ENCODE measurements around the gene MALAT1. TPM values are rescaled to one million over a fixed set of nuclear protein-coding genes. Genes with fewer than 3 reads are reported as not detected.

The MALAT1 gene
- total RNA-seq, 1 donor from 2014 or later, result 6,549 TPM

DNA sequence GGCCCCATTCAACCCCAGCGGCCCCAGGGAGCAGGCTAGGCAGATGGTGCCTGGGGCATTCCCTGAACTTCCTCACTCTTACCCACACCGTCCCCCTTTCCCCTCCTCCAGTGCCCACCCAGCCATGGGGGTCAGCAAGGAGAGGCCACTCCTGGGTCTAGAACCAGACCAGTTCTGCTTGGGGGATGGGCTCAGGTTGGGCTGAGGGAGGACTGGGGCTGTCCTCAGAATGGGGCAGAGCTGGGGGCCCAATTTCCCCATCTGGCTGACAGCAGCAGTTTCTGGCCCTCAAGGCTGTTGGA lies 38.4 kb downstream of the MALAT1 start:
- DNase-seq (ENCODE audit: low spot score in 2 of 2), result no peak
- no peak for FAIRE-seq

DNA sequence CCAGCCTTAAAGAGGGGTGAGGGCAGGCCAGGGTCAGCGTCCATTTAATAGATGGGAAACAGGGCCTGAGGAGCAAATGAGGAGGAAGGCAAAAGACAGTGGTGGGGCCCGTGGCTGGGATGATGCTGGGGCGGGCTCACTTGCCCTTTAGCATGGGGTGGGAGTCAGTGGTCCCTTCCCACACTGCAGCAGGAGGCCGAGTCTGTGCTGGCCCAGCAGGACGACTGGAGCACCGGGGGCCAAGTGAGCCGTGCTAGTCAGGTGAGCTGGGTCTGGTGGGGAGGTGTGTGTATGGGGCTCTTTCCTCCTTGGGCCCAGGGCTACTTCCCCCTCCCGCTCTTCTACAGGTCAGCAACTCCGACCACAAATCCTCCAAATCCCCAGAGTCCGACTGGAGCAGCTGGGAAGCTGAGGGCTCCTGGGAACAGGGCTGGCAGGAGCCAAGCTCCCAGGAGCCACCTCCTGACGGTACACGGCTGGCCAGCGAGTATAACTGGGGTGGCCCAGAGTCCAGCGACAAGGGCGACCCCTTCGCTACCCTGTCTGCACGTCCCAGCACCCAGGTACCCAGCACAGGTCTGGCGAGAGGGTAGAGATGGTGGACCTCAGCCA lies 38.9 kb downstream of the MALAT1 start:
- FAIRE-seq (no peak), DNase-seq (ENCODE audit: low spot score in 2 of 2) (no peak)

GRCh38 chr11:65538232-65538914 lies 39.5 kb downstream of the MALAT1 start:
- FAIRE-seq, result no peak

GRCh38 chr11:65538915-65539743 lies 40.3 kb downstream of the MALAT1 start:
- FAIRE-seq, result no peak
- DNase-seq (ENCODE audit: low spot score in 2 of 2), result no peak

More at GRCh38 chr11:65538232-65538914, 39.5 kb downstream of the MALAT1 start:
- no peak for DNase-seq (ENCODE audit: low spot score in 2 of 2)

DNA sequence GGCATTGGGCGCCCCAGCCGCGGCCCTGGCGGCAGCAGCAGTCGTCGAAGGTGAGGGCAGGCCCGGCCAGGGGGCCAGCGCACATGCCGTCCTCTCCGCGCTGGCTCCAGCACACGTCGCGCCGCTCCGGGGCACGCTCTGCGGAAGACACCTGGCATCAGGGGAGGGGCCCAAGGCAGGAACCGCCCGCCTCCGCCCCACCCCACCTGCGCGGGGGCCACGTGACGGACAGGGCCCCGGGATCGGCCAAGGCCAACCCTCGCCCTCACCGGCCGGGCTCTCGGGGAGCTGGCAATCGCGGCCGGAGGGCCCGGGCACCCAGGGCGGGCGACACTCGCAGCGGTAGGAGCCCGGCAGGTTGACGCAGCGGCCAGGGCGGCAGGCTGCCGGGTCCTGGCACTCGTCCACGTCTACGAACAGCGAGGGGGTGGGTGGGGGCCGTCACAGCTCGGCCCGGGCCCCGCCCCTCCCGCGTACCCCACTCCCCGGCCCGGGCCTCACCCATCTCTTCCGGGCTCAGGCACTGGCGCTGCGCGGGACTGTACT lies 41.0 kb downstream of the MALAT1 start:
- FAIRE-seq (no peak), DNase-seq (ENCODE audit: low spot score in 2 of 2) (no peak)

DNA sequence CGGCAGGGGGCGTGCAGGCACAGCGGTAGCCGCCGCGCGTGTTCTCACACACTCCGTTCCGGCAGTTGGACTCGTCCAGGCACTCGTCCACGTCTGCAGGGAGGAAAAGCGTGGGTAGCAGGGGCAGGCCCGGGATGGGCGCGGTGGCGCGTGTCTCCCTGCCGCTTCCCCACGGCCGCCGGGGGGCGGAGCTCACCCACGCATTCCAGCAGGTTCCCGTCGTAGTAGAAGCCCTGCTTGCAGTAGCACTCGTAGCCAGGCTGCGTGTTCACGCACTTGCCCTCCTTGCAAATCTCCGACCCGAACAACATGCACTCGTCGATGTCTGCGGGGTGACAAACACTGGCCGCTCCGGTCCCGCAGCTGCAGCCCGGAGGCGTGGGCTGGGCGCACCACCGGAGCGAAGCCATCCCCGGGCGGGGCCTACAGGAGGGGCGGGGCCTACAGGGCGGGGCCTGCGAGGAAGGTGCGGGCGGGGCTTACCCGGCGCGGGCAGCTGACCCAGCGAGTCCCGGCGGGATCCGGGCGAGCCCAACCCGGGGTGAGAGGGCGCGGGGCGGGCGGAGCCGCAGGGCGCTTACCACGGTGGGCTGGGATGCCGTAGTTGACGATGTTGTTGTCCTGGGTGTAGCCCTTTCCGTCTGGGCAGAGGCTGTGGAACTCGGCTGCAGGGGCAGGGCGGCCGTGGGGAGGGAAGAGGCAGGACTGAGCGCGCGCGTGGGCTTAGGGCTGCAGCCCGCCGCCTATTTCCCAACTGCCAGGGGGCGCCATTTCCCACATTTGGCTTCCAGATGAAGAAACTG lies 41.6 kb downstream of the MALAT1 start:
- FAIRE-seq (no peak), DNase-seq (ENCODE audit: low spot score in 2 of 2) (peak; percentile 98 to 99)

GRCh38 chr11:65541093-65541982 lies 42.5 kb downstream of the MALAT1 start:
- no peak for FAIRE-seq
- DNase-seq (ENCODE audit: low spot score in 2 of 2), result no peak

- no peak for FAIRE-seq
- DNase-seq (ENCODE audit: low spot score in 2 of 2), result no peak
Measured at GRCh38 chr11:65542738-65543390, 44.0 kb downstream of the MALAT1 start.

- no peak for DNase-seq (ENCODE audit: low spot score in 2 of 2)
- FAIRE-seq, result no peak
Measured at GRCh38 chr11:65545853-65546216, 47.0 kb downstream of the MALAT1 start.

DNA sequence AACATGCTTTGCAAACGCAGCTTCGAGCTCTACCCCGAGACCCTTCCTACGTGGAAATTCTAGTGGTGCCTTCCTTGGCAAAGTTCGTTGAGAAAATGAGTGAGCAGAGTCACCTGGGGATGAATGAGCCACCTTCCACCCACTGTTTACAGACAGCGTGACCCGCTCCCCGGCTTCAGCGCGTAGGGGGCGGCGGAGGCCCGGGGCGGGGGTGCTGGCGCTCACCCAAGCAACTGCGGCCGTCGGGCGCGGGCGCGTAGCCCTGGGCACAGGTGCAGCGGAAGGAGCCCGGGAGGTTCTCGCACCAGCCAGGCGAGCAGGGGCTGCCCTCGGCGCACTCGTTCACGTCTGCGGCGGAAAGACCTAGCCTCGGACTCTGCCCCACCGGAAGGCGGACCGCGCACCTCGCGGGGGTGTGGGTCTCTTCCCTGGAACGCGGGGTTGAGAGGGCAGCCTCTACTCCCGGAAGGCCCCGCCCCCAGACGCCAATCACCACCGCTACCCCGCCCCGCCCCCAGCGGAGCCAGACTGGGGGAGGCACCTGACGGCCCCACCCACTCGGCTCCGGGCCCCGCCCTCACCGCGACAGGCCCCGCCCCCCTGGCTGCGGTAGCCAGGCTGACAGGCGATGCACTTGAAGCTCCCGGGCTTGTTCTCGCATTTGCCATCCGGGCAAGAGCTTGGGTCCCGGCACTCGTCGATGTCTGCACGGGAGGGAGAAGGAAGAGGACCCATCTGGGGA lies 47.5 kb downstream of the MALAT1 start:
- FAIRE-seq, result no peak
- peak; percentile 77 to 82 for DNase-seq (ENCODE audit: low spot score in 2 of 2)

DNA sequence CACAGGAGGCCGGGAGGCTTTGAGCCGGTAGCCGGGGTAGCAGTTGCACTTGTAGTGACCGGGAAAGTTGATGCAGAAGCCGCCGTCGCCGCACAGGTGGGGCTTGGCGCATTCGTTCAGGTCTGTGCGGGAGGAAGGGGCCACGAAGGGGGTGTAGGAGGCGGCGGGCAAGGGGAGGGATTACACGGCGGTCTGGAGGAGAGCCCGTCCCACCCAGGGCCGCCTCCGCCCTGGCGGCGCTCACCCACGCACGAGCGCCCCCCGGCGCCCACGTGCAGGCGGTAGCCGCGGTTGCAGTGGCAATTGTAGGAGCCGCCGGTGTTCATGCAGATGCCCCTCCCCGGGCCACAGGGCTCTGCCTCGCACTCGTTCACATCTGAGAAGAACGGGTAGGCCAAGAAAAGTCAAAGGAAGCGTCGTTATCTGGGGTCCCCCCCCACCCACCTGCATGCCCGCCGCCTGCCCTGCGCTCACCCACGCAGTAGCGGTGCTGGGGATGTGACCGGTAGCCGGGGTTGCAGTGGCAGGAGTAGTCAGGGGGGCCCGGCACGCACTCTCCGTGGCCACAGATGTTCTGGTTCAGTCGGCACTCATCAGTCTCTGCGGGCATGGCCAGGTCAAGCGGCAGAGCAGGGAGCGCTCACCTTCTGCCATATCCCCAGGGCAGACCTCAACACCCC lies 48.7 kb downstream of the MALAT1 start:
- FAIRE-seq (no peak), DNase-seq (ENCODE audit: low spot score in 2 of 2) (no peak)

DNA sequence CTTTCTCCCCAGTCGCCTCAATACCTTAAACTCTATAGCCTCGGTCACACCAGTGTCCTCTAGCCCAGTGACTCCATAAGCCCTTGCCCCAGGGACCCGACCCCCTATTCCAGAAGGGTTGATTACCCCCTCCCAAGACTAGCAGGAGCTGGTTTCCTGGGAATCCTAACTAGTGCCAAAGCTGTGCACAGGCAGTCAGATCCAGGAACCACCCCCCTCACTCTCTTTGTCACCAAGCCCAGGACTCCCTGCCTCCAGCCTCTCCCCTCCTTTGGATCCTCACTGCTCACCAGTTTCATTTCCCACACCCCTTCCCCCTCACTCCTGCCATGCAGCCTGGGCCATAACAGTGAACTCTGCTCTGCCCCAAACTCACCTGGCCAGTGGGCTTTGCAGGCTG lies 49.5 kb downstream of the MALAT1 start:
- DNase-seq (ENCODE audit: low spot score in 2 of 2) (no peak), FAIRE-seq (no peak)

DNA sequence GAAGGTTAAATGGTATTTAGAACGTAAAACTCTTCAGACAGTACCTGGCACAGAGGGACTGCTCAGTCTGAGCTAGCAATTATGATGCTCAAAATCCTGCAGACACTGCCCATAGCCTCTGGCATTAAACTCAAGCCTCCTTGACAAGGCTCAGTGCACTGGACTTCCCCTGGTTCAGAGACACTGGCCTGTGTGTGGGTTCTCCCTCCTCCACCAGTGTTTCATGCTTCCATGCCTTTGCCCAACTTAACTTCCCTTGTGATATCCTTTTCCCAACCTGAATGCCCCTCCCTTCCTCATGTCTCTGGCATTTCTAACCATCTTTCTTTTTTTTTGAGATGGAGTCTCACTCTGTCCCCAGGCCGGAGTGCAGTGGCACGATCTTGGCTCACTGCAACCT lies 50.3 kb downstream of the MALAT1 start:
- FAIRE-seq (no peak), DNase-seq (ENCODE audit: low spot score in 2 of 2) (no peak)

- no peak for FAIRE-seq
- no peak for DNase-seq (ENCODE audit: low spot score in 2 of 2)
Measured at GRCh38 chr11:65551572-65552387, 52.9 kb downstream of the MALAT1 start.

GRCh38 chr11:65552388-65552951 lies 53.6 kb downstream of the MALAT1 start:
- FAIRE-seq, result no peak
- DNase-seq (ENCODE audit: low spot score in 2 of 2), result no peak

- FAIRE-seq (no peak), DNase-seq (ENCODE audit: low spot score in 2 of 2) (no peak)
Measured at GRCh38 chr11:65553301-65554001, 54.6 kb downstream of the MALAT1 start.
